Fibroblast of skin of scalp (primary cell): ENCODE measurements around the gene EDNRA.
A peak's percentile ranks its signal among the peaks of the same experiment; 100 is the strongest.

Experiments used
- DNase-seq: peaks from one replicate; pipeline ENCODE4 v3.0.0-alpha.2; 2013

The EDNRA gene

DNA sequence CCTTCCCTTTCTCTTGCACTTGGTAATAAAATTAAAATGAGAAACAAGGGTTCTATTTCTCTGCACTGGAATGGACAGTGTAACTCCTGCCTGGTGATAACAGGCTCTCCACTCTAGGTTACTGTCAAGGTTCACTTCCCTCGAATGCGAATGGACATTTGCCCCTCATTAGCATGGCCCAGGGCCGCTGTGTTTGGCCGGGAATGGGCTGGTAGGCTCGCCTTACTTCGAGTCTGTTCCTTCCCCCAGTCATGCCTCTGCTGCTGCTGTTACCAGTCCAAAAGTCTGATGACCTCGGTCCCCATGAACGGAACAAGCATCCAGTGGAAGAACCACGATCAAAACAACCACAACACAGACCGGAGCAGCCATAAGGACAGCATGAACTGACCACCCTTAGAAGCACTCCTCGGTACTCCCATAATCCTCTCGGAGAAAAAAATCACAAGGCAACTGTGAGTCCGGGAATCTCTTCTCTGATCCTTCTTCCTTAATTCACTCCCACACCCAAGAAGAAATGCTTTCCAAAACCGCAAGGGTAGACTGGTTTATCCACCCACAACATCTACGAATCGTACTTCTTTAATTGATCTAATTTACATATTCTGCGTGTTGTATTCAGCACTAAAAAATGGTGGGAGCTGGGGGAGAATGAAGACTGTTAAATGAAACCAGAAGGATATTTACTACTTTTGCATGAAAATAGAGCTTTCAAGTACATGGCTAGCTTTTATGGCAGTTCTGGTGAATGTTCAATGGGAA is 61.5 kb downstream of the EDNRA start:
- DNase-seq, result peak; percentile 18

DNA sequence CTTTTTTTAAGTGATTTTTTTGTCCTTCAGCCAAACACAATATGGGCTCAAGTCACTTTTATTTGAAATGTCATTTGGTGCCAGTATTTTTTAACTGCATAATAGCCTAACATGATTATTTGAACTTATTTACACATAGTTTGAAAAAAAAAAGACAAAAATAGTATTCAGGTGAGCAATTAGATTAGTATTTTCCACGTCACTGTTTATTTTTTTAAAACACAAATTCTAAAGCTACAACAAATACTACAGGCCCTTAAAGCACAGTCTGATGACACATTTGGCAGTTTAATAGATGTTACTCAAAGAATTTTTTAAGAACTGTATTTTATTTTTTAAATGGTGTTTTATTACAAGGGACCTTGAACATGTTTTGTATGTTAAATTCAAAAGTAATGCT is 62.1 kb downstream of the EDNRA start:
- DNase-seq, result peak; percentile 9

DNA sequence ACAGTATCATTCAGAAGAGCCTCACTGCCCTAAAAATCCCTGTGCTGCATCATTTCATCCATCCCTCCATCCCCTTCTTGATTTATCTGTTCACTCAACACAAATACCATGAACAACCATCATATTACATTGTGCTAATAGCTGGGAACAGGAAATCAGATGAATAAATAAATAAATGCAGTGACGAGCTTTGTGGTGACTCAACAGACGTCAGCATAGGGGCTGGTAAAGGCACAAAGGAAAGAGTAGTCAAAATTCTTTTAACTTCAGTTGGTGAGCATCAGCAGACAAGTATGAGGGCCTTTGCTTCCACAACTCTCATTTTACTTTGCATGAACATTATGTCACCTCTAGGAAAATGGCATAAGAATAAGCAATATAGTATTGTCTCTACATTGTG is 65.5 kb downstream of the EDNRA start:
- DNase-seq, result peak; percentile 90

DNA sequence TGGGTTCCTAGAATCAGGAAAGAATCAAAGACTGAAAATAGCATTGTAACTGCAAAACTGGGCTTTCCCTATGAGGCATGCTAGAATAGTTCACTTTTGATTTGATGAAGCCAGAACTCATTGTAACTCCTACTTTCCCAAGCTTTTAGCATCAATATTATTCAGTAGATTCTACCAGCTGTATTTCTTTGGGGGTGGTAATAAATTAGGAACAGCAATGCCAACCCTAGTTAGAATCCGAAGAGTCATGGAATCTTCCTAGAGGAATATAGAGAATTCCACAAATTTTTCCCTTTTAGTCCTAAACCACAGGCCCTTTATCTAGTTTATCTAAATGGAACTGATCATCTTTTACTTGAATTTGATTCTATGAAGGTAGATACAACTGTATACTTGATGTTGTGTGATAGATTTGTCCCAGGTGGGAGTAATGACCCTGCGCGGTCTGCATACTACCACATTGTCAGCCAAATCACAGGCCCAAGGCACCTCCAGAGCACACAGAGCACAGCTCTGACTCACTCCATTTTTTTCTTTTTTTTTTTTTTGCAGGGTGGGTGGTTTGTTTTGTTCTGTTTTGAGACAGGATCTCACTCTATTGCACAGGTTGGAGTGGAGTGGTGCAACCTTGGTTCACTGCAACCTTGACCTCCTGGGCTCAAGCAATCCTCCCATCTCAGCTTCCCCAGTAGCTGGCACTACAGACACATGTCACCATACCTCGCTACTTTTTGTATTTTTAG is 66.6 kb downstream of the EDNRA start:
- DNase-seq, result peak; percentile 71

DNA sequence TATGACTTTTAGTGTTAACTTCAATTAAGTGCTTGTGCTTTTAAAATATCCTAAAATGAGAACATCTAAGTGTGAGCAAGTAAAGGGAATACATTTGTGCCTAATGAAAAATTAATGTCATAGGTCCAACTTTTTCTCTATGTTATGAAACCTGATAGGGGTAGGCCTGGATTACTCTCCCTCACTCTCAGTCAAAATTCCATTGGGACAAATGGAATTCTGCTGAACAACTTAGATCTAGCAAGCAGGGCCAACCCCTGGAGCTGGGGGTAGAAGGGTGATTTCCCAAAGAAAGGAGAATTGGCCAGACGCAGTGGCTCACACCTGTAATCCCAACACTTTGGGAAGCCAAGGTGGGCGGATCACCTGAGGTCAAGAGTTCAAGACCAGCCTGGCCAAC is 67.4 kb downstream of the EDNRA start:
- DNase-seq, result peak; percentile 64

DNA sequence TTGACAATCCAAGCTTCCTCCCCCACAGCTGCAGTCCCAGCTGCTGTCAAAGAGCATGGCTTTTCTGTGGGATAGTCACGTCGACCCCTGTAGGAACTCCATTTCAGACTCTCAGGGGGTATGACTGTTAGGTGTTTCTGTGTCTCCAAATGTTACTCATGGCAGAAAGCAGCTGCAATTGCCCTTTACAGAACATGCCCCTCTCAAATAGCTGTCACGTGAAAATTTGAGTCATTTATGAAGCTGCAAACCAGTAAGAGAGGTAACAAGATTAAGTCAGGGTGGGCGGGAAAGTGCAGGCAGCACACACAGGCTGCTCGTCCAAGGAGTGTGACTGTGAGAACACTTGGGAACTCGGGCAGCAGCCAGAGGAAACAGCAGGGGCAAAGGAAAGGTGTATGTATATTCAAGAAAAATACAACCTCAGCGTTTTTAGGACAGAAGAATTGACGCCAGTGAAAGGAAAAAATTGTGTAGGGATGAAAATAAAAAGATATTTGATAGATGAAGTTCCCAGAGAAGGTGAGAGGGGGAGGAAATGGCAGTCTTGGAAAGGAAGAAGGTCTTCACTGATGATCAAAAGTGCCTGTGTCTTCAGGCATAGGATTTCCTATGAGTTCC is 69.8 kb downstream of the EDNRA start:
- DNase-seq, result peak; percentile 49

DNA sequence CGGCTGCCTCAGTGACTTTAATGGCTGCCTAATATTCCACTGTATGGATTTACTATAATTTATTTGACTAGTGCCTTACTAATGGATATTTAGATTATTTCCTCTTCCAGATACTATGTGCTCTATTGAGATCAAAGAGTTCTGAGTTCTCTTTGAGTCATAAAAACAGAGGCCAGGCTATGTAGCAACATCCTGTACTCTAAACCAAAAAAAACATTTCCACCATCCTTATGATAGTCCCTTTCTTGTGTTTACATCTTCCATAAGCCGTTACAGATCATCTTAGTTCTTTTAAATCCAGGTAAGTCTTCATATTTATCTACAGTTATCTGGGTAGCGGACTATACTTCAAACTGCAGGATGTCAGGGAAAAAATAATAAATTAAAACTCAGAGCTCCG is 79.7 kb downstream of the EDNRA start:
- peak; percentile 9 for DNase-seq

DNA sequence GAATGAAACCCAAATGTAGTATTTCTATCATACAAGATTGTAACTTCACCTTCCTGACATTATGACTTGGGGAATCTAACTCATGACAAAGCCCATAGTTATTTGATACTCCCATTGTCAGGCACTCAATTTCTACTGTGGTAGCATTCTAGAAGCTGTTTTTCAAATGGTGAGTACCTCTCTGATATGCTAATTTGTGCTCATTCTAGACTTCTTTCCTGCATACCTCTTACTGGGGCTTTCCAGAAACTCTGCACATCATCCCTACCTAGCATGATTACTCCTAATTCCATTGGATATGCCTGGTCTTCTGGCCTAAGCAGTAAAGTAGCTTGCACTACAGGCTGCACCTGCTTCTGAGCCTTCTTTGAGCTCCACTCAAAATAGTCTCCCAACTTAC is 85.9 kb downstream of the EDNRA start:
- DNase-seq, result no peak

DNA sequence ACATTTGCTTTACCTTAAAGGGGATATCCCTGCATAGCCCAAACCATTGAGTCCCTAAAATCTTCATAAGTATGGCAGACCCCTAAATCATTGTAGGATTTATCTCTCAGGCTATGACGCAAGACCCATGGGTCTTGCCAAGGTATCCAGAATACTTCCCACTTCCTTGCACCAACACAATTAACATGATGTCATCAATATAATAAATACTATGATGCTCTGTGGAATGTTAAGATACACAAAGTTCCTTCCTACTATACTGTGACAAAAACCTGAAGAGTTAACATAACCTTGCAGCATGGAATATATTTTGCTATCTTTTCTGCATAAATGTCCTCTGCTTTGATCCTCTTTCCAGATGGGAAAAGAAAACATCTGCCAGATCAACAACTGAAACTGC is 86.4 kb downstream of the EDNRA start:
- no peak for DNase-seq

DNA sequence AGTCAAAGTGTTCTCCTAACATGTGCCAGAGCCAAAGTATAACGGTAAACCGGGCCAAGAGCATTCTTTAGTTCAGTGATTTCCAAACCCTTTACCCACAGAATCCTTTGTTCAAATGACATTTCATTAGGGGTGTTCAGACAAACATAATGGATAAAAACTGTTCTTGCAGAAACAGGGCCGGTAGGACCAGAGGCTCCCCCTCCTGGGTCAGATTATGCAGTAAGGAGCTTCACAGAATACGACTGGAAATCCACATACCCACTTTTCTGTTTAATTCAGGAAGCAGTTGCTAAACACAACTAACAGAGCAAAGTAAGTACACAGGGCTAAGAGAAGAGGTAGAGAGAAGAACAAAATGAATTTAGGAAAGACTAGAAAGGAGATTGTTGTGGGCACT is 89.7 kb downstream of the EDNRA start:
- no peak for DNase-seq

DNA sequence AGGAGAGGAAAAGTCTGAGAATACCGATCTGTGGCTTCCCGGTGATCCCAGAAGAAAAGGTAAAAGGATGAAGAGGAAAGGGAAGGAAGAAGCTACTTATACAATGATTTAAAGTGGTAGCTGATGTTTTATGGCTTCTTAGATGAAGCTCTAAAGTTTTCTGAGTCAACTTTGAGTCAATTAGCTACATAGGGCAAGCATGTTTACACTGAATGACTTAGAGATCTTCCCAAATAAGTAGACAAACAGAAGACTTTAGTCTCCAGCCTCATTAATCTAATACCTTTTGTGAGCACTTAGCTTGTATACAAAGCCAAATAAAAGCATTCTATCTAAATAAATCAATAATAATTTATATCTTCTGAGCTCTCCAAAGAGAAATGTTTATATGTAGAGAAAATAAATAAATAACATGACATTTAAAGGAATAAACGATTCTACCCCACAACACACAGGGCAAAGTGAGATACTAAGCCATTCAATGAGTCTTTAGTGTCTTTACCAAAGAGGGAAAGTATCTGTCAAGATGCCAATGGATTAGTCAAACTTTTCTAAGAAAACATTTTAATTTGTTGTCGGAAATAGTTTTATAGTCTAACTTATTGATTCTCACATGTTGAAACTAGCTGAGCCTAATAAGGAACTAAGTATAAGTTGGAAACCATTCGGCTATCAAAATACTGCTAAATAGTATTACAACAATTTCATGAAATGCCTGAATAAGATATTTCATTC is 90.3 kb downstream of the EDNRA start:
- DNase-seq, result no peak

DNA sequence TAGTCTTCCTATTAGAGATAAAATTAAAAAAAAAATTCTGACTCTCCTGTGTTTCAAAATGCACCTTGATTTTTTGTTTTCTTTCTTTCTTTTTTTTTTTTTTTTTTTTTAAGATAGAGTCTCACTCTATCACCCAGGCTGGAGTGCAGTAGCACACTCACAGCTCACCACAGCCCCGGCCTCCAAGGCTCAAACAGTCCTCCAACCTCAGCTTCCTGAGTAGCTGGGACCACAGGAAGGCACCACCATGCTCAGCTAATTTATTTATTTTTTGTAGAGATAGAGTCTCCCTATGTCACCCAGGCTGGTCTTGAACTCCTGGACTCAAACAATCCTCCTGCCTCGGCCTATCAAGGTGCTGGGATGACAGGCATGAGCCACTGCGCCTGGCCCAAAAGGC is 95.2 kb downstream of the EDNRA start:
- no peak for DNase-seq

DNA sequence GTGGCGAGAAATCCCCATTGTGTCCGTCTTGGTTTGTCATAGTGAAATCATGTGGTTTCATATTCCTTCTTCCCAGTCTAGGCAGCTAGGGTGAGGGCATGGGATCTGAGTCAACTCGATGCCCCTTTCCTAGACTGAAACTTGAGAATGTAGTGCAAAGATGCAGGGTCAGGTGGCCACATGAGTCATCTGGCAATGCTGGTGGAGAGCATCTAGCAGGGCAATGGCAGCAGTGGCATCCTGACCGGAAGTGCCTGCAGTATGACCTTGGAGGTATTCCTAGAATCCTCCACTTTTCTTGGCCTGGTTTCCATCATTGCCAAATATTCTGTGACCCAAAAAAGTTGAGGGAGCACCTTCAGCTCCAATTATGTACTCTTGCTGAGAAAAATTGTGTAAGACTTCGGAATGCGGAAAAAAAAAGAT is 97.2 kb downstream of the EDNRA start:
- peak; percentile 76 for DNase-seq

DNA sequence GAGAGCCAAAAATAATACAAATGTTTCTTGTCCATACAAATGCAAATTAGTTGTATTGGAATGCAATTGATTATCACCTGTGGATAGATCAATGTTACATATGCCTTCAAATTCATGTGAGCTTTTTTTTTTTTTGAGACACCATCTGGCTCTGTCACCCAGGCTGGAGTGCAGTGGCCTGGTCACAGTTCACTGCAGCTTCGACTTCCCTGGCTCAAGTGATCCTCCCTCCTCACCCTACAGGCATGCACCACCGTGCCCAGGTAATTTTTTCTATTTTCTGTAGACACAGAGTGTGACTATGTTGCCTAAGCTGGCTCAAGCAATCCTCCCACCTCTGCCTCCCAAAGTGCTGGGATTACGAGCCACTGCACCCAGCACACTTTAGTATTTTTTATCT is 97.7 kb downstream of the EDNRA start:
- no peak for DNase-seq

DNA sequence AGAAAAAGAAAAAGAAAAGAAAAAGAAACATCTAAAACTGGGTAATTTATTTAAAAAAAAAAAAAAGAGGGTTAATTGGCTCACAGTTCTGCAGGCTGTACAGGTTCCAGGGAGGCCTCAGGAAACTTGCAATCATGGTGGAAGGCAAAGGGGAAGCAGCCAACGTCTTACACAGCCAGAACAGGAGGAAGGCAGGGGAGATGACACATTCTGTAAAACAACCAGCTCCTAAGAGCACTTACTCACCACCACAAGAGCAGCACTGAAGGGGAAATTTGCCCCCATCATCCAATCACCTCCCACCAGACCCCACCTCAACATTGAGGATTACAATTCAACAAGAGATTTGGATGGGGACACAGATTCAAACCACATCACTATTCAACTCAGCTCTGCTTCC is 99.5 kb downstream of the EDNRA start:
- no peak for DNase-seq

DNA sequence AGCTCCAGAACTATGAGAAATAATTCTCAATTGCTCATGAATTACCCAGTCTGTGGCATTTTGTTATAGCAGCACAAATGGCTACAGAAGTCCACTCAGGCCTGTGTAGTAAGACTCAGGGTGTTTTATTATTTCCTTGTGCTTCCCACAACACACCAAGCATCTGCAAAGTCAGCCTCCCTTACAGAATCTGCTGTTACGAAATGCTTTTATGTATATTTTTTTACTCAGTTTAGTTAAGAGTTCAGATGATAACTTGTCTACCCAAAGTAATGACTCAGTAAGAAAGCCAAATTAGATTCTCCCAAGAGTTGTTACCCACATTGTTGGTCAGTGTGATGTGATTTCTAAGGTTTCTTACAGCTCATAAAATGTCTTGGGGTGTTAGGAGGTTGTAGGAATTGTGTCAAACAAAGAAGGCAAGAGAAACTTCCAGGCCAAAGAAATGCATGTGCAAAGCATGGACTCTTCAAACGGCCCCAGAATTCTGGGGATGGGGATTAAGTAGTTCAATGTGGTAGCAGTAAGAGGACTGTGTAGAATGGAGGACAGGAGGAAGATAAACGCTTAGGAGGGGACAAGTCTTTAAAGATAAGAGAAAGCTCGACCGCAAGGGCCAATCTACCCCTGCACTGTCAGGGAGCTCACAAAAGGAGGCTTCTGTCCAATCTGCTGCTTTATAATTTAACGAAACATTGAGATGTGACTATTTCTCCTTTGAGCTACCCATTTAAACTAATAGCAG is 100.9 kb downstream of the EDNRA start:
- peak; percentile 38 for DNase-seq

DNA sequence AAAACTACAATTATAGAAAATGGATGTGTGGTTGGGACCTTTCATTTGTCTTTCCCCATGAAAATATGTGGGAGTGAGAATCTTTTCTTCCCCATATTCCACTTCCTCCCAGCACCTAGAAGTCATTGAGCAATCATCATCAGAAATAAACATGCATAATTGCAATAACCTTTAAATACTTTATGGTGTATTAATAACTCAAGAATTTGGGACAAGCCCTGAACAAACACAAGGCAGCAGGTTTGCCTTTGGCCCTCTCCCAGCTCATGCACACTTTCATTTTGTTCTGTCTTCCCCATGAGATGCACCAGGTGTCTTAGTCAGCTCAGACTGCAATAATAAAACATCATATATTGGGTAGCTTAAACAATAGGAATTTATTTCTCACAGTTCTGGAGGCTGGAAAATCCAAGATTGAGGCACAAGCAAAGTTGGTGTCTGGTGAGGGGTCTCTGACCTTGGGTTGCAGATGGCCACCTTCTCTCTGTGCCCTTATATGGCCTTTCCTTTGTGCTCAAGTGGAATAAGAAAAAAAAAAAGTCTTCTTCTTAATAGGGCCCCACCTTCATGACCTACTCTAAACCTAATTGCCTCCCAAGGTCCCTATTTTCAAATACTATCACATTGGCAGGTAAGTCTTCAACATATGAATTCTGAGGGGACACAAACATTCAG is 101.6 kb downstream of the EDNRA start:
- DNase-seq, result no peak

DNA sequence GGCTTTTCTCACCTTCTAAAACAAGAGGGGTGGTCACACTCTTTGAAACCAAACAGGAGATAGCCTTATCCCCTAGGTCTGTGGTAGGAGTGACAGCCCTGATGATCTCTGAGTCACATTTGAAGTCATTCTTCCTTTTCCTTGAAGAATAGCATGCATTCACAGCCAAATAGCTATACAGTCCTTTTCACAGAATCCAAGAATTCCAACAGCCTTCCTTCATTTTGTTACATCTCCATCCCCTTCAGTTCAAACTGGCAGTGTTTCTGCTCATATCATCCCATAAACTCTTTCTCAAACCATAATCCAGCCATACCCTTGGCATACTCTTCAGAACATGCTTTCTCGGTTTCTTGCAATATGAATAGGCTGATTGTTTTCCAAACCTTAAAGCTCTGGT is 103.0 kb downstream of the EDNRA start:
- DNase-seq, result no peak

DNA sequence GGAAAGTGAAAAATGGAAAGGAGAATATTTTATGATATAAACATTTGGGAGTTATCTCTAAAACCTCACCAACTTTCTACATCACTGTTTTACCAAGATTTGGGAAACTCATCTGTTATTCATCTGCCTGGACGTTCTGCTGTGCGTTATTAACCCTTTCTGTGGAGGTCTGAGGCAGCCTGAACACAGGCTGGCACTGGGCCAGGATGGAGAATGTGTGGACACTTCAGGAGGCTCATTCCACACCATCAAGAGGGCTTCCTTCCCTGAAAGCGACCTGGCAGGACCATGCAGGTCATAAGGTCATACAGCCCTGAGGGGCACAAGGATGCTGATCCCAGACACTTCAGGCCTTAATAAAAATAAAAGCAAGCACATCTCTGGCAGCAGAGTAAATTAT is 105.1 kb downstream of the EDNRA start:
- DNase-seq, result no peak

DNA sequence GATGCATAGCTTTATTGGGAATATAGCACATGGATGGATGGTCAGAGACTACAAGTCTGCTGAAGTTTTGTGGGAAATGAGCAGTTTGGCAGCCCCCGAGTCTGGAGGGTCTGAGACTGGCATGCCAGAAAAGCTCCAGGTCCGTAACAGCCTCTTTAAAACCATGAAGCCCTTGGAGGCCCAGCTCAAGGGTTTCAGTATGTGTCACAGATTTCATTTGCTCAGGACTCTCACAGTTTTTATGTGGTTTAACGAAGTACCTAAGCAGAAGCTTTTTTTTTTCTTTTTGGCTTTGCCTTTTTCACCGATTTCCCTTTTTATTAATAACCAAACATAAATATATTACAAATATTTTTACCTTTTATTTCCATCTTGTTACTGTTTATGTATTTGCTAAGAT is 105.7 kb downstream of the EDNRA start:
- DNase-seq, result no peak

DNA sequence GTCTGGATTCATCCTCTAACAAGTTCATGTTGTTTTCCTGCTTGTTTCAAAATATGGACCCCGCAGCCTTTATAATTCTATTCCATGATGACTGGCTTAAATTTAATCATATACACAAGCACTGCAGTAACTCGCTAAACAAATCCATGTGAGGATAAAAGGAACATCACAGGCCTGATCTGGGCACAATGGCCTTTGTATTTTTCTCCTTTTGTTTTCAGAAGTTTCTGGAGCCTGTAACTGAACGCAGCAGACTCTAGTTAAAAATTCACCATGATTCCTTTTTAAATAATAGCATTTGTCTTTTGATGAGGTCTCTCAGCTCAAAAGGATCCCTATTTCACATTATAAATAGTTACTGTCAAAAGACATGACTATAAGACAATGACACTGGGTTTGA is 106.1 kb downstream of the EDNRA start:
- DNase-seq, result no peak

DNA sequence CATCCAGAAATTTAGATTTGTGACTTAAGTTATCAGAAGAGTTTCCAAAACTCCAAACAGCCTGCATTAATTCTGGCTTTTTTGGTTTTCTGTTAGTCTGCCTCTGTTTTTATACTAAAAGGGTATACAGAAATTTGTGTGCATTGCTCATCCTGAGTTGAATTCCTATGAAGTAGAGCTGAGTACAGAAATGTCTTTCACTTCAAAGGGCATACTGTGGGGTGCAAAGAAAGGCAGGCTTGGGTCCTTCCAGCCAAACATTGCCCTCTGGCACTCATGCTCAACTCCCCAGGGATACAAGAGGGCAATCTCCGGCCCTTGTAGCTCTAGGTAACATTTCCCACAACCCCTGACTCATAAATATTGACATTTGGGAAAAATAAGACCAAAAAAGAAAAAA is 108.7 kb downstream of the EDNRA start:
- DNase-seq, result no peak
